ENCODE results near the gene GPR62.

DNA sequence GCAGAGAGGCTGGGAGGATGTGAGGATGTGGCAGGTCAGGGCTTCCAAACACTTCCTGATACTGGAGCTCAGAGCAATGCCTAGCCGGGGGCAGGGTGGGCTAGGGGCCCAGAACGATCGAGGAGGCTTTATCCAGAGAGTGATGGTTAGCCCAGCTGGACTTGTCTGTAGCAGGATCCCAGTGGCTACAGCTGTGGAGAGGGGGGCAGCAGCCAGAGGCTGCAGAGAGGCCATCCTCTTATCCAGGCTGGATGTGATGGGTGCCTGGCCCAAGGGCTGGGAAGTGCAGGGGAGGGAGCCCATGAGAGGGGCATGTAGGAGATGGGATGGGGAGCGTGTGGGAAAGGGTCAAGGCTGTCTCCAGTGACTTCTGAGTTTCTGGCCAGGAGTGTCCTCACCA, 8.4 kb upstream of the GPR62 start:
- TF ChIP-seq, protein P1, sequence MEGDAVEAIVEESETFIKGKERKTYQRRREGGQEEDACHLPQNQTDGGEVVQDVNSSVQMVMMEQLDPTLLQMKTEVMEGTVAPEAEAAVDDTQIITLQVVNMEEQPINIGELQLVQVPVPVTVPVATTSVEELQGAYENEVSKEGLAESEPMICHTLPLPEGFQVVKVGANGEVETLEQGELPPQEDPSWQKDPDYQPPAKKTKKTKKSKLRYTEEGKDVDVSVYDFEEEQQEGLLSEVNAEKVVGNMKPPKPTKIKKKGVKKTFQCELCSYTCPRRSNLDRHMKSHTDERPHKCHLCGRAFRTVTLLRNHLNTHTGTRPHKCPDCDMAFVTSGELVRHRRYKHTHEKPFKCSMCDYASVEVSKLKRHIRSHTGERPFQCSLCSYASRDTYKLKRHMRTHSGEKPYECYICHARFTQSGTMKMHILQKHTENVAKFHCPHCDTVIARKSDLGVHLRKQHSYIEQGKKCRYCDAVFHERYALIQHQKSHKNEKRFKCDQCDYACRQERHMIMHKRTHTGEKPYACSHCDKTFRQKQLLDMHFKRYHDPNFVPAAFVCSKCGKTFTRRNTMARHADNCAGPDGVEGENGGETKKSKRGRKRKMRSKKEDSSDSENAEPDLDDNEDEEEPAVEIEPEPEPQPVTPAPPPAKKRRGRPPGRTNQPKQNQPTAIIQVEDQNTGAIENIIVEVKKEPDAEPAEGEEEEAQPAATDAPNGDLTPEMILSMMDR (IDR thresholded peaks at IDR 0.05): no peak
- no peak for TF ChIP-seq POLR2A (IDR thresholded peaks at IDR 0.05)
